Right kidney (tissue), 1 donor: ENCODE measurements around the gene NCAPH2.
"Not testable (repeated sequence)": the region's sequence is repeated elsewhere in the genome, so short reads cannot be mapped to it uniquely, and the experiment has no call there.

ENCODE experiments used
- DNase-seq: peaks from one replicate; pipeline ENCODE4 v3.0.0-alpha.2; 2016

Gene NCAPH2

GRCh38 chr22:50517495-50518260 lies 9.7 kb downstream of the NCAPH2 start:
- DNase-seq = no peak

- DNase-seq = no peak
Observed at GRCh38 chr22:50518606-50519005, 10.6 kb downstream of the NCAPH2 start.

GRCh38 chr22:50519151-50519550 lies 11.1 kb downstream of the NCAPH2 start:
- DNase-seq = no peak

GRCh38 chr22:50520184-50520583 lies 12.2 kb downstream of the NCAPH2 start:
- DNase-seq = not testable (repeated sequence)

- DNase-seq = no peak
Observed at GRCh38 chr22:50520826-50521453, 12.9 kb downstream of the NCAPH2 start.

- DNase-seq = no peak
Observed at GRCh38 chr22:50521710-50522109, 13.7 kb downstream of the NCAPH2 start.

- no peak for DNase-seq
Observed at GRCh38 chr22:50522208-50522805, 14.3 kb downstream of the NCAPH2 start.

GRCh38 chr22:50522806-50523438 lies 14.9 kb downstream of the NCAPH2 start:
- no peak for DNase-seq

- no peak for DNase-seq
Observed at GRCh38 chr22:50523458-50523805, 15.4 kb downstream of the NCAPH2 start.

GRCh38 chr22:50523806-50524675 lies 16.0 kb downstream of the NCAPH2 start:
- DNase-seq = no peak

GRCh38 chr22:50524676-50525103 lies 16.7 kb downstream of the NCAPH2 start:
- peak; percentile 12 for DNase-seq

GRCh38 chr22:50525104-50525857 lies 17.3 kb downstream of the NCAPH2 start, which contains the start of gene SCO2:
Gene SCO2, minus strand, starts transcription at chr22:50525598. Its CDS starts 1,187 bp downstream, at chr22:50524411.
- peak; percentile 97 for DNase-seq

- no peak for DNase-seq
Observed at GRCh38 chr22:50525858-50526107, 17.8 kb downstream of the NCAPH2 start.

GRCh38 chr22:50526108-50526833 lies 18.2 kb downstream of the NCAPH2 start:
- peak; percentile 91 for DNase-seq

GRCh38 chr22:50526834-50527801 lies 19.1 kb downstream of the NCAPH2 start:
- DNase-seq = peak; percentile 51

- DNase-seq = no peak
Observed at GRCh38 chr22:50527921-50528681, 20.1 kb downstream of the NCAPH2 start.

GRCh38 chr22:50528682-50529415 lies 20.8 kb downstream of the NCAPH2 start:
- no peak for DNase-seq

- peak; percentile 61 for DNase-seq
Observed at GRCh38 chr22:50529416-50529896, 21.4 kb downstream of the NCAPH2 start.
